ENCODE results near the gene IQGAP2.
"Not testable (repeated sequence)": the region's sequence is repeated elsewhere in the genome, so short reads cannot be mapped to it uniquely, and the experiment has no call there.

IQGAP2 gene

DNA sequence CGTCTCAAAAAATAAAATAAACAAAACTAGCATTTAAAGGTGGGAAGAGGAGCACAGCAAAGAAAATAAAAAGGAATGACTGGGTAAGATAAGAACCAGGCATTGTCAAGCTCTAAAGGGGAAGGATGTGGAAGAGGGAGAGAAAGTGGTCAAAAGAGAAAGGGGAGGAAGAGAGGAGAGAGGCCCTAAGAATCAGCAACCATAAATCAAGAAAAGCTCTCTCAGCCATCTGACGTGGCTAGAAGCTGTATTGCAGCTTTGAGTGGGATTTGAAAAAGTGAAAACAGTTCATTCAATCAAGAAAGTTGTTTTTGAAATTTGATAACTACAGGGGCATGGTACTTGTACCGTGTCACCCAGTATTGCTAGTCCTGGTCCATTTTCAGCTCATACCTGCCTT lies 267.4 kb downstream of the IQGAP2 start:
- Histone ChIP-seq H3K27me3 (replicated peaks; ENCODE audit: control insufficient read depth, insufficient read depth, low read length, poor library complexity, severe bottlenecking) (no peaks in the 10 kb centered on the region), H3K27ac (ENCODE audit: insufficient read depth, low read length, poor library complexity, severe bottlenecking) (no peak overlapping the region), H3K4me1 (ENCODE audit: control insufficient read depth, insufficient read depth, low read length, poor library complexity, severe bottlenecking) (no peaks in the 10 kb centered on the region), H3K9me3 (ENCODE audit: control insufficient read depth, low read length) (no peaks in the 10 kb centered on the region), H3K4me3 (ENCODE audit: insufficient read depth, low read depth, low read length, poor library complexity, severe bottlenecking) (no peak overlapping the region), H3K36me3 (ENCODE audit: control insufficient read depth, insufficient read depth, low read length) (peaks cover 69% of the 10 kb centered on the region)
- DNase-seq, result no peak

DNA sequence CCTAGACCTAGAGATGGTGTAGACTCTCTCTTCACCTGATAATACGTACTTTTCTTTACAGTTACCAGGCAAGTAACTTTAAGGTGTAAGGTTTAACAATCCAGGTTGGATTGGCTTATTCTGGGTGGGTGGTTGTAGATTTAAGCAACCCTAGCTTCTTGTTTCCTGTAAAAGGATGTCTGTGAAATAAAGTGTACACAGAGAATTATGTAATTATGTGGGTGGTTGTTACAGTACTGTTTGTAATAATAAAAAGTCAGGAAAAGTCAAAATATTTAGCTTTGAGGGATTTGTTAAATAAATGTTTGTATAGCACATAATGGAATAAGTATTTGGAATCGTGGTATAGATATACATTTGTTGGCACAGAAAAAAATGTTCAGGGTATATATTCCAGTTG lies 269.2 kb downstream of the IQGAP2 start:
- no peaks in the 10 kb centered on the region for H3K4me1 ChIP-seq (ENCODE audit: control insufficient read depth, insufficient read depth, low read length, poor library complexity, severe bottlenecking)
- no peak overlapping the region for H3K4me3 ChIP-seq (ENCODE audit: insufficient read depth, low read depth, low read length, poor library complexity, severe bottlenecking)
- H3K36me3 ChIP-seq (ENCODE audit: control insufficient read depth, insufficient read depth, low read length), result peaks cover 71% of the 10 kb centered on the region
- no peak overlapping the region for H3K27ac ChIP-seq (ENCODE audit: insufficient read depth, low read length, poor library complexity, severe bottlenecking)
- no peaks in the 10 kb centered on the region for H3K9me3 ChIP-seq (ENCODE audit: control insufficient read depth, low read length)
- no peaks in the 10 kb centered on the region for H3K27me3 ChIP-seq (replicated peaks; ENCODE audit: control insufficient read depth, insufficient read depth, low read length, poor library complexity, severe bottlenecking)
- no peak for DNase-seq

GRCh38 chr5:76673125-76673524 lies 270.0 kb downstream of the IQGAP2 start:
- Histone ChIP-seq H3K27ac (ENCODE audit: insufficient read depth, low read length, poor library complexity, severe bottlenecking) (no peak overlapping the region), H3K9me3 (ENCODE audit: control insufficient read depth, low read length) (no peaks in the 10 kb centered on the region), H3K36me3 (ENCODE audit: control insufficient read depth, insufficient read depth, low read length) (peaks cover 67% of the 10 kb centered on the region), H3K4me1 (ENCODE audit: control insufficient read depth, insufficient read depth, low read length, poor library complexity, severe bottlenecking) (no peaks in the 10 kb centered on the region), H3K27me3 (replicated peaks; ENCODE audit: control insufficient read depth, insufficient read depth, low read length, poor library complexity, severe bottlenecking) (no peaks in the 10 kb centered on the region), H3K4me3 (ENCODE audit: insufficient read depth, low read depth, low read length, poor library complexity, severe bottlenecking) (no peak overlapping the region)
- DNase-seq, result no peak

DNA sequence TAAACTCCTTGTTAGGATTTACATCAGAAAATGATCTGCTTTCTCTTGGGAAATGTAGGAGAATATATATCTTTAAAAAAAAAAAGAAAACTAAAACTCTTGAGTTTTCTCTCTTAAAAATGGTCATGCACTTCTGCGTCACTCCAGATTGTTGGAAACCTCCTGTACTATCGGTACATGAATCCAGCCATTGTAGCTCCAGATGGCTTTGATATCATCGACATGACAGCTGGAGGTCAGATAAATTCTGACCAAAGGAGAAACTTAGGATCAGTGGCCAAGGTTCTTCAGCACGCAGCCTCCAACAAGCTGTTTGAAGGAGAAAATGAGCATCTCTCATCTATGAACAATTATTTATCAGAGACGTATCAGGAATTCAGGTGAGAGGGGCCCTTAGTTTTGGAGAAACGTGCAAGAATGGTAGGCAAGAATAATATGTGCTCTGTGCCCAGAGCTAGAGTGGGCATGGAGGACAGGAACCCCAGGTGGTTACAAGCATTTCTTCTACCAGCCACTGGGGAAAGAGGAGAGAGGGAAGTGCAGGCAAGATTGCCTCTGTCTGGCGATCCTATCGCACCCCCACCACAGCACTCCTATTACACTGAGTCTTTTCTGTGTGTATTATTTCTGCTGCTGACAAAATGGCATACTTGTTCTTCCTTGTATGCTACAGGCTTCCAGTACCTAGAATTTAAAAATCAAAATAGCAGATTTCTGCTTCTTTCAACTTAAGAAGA lies 271.4 kb downstream of the IQGAP2 start:
- Histone ChIP-seq H3K27ac (ENCODE audit: insufficient read depth, low read length, poor library complexity, severe bottlenecking) (no peak overlapping the region), H3K4me3 (ENCODE audit: insufficient read depth, low read depth, low read length, poor library complexity, severe bottlenecking) (no peak overlapping the region), H3K9me3 (ENCODE audit: control insufficient read depth, low read length) (no peaks in the 10 kb centered on the region), H3K36me3 (ENCODE audit: control insufficient read depth, insufficient read depth, low read length) (peaks cover 55% of the 10 kb centered on the region), H3K27me3 (replicated peaks; ENCODE audit: control insufficient read depth, insufficient read depth, low read length, poor library complexity, severe bottlenecking) (no peaks in the 10 kb centered on the region), H3K4me1 (ENCODE audit: control insufficient read depth, insufficient read depth, low read length, poor library complexity, severe bottlenecking) (no peaks in the 10 kb centered on the region)
- DNase-seq, result no peak

- H3K27ac ChIP-seq (ENCODE audit: insufficient read depth, low read length, poor library complexity, severe bottlenecking), result no peak overlapping the region
- H3K36me3 ChIP-seq (ENCODE audit: control insufficient read depth, insufficient read depth, low read length), result peaks cover 53% of the 10 kb centered on the region
Measured at GRCh38 chr5:76675364-76675763, 272.3 kb downstream of the IQGAP2 start.

DNA sequence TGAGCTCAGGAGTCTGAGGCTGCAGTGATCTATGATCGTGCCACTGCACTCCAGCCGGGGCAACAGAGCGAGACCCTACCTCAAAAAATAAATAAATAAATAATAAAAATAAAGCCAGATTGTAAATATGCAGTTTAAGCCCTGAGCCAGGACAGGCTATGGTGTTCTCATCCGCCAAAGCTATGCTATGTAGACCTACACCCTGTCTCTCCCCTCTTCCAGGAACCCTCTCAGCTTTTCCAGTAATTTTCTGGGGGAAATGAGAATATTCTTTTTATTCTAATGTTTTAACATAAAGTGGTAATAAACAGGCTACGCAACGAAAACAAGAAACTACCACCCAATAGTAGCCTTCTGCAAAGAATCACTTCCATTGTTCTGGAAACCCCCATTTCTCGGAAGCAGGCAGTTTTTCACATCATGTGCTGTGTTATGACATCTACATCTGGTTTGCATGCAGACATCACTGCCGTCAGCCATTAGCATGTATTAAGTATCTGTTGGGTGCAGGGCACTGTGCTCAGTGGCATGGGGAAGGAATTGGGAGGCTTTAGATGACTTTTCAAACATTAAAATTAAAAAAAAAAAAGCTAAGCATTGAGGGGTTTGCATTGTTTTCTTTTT lies 274.9 kb downstream of the IQGAP2 start:
- Histone ChIP-seq H3K36me3 (ENCODE audit: control insufficient read depth, insufficient read depth, low read length) (peaks cover 39% of the 10 kb centered on the region), H3K4me3 (ENCODE audit: insufficient read depth, low read depth, low read length, poor library complexity, severe bottlenecking) (no peak overlapping the region), H3K27ac (ENCODE audit: insufficient read depth, low read length, poor library complexity, severe bottlenecking) (no peak overlapping the region), H3K9me3 (ENCODE audit: control insufficient read depth, low read length) (no peaks in the 10 kb centered on the region), H3K4me1 (ENCODE audit: control insufficient read depth, insufficient read depth, low read length, poor library complexity, severe bottlenecking) (no peaks in the 10 kb centered on the region), H3K27me3 (replicated peaks; ENCODE audit: control insufficient read depth, insufficient read depth, low read length, poor library complexity, severe bottlenecking) (no peaks in the 10 kb centered on the region)
- no peak for DNase-seq

More at GRCh38 chr5:76675364-76675763, 272.3 kb downstream of the IQGAP2 start:
- no peak overlapping the region for H3K4me3 ChIP-seq (ENCODE audit: insufficient read depth, low read depth, low read length, poor library complexity, severe bottlenecking)
- H3K4me1 ChIP-seq (ENCODE audit: control insufficient read depth, insufficient read depth, low read length, poor library complexity, severe bottlenecking), result no peaks in the 10 kb centered on the region
- no peak for DNase-seq
- no peaks in the 10 kb centered on the region for H3K27me3 ChIP-seq (replicated peaks; ENCODE audit: control insufficient read depth, insufficient read depth, low read length, poor library complexity, severe bottlenecking)
- no peaks in the 10 kb centered on the region for H3K9me3 ChIP-seq (ENCODE audit: control insufficient read depth, low read length)

DNA sequence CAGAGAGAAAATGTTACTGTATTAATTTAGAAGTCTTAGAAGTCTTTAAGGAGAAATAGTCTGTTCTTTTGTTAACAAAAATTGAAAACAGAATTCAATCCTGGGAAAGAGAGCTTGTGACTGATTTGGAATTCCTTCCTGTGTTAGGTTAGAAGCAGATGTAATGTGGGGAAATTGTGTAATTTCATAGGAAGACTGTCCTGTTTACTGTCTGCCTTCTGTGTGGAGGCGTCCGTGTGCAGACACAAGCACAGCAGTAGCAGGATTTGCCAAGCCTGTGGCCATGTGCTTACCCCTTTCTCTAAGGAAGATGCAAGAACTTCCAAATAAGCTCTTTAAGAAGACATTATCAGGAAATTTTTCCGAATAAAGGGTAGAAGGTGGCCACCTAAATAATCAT lies 276.1 kb downstream of the IQGAP2 start:
- H3K36me3 ChIP-seq (ENCODE audit: control insufficient read depth, insufficient read depth, low read length), result peaks cover 39% of the 10 kb centered on the region
- no peak for DNase-seq

GRCh38 chr5:76680826-76681225 lies 277.7 kb downstream of the IQGAP2 start:
- peaks cover 38% of the 10 kb centered on the region for H3K36me3 ChIP-seq (ENCODE audit: control insufficient read depth, insufficient read depth, low read length)

More for the DNA sequence above, 276.1 kb downstream of the IQGAP2 start:
- no peaks in the 10 kb centered on the region for H3K9me3 ChIP-seq (ENCODE audit: control insufficient read depth, low read length)
- H3K27ac ChIP-seq (ENCODE audit: insufficient read depth, low read length, poor library complexity, severe bottlenecking), result no peak overlapping the region
- no peaks in the 10 kb centered on the region for H3K27me3 ChIP-seq (replicated peaks; ENCODE audit: control insufficient read depth, insufficient read depth, low read length, poor library complexity, severe bottlenecking)
- no peaks in the 10 kb centered on the region for H3K4me1 ChIP-seq (ENCODE audit: control insufficient read depth, insufficient read depth, low read length, poor library complexity, severe bottlenecking)
- H3K4me3 ChIP-seq (ENCODE audit: insufficient read depth, low read depth, low read length, poor library complexity, severe bottlenecking), result no peak overlapping the region

GRCh38 chr5:76681287-76681686 lies 278.2 kb downstream of the IQGAP2 start:
- H3K36me3 ChIP-seq (ENCODE audit: control insufficient read depth, insufficient read depth, low read length), result peaks cover 36% of the 10 kb centered on the region
- H3K4me3 ChIP-seq (ENCODE audit: insufficient read depth, low read depth, low read length, poor library complexity, severe bottlenecking), result no peak overlapping the region
- DNase-seq, result no peak
- H3K27me3 ChIP-seq (replicated peaks; ENCODE audit: control insufficient read depth, insufficient read depth, low read length, poor library complexity, severe bottlenecking), result no peaks in the 10 kb centered on the region
- H3K4me1 ChIP-seq (ENCODE audit: control insufficient read depth, insufficient read depth, low read length, poor library complexity, severe bottlenecking), result no peaks in the 10 kb centered on the region
- no peak overlapping the region for H3K27ac ChIP-seq (ENCODE audit: insufficient read depth, low read length, poor library complexity, severe bottlenecking)
- H3K9me3 ChIP-seq (ENCODE audit: control insufficient read depth, low read length), result no peaks in the 10 kb centered on the region

More at GRCh38 chr5:76680826-76681225, 277.7 kb downstream of the IQGAP2 start:
- H3K4me3 ChIP-seq (ENCODE audit: insufficient read depth, low read depth, low read length, poor library complexity, severe bottlenecking); H3K27ac ChIP-seq (ENCODE audit: insufficient read depth, low read length, poor library complexity, severe bottlenecking); H3K4me1 ChIP-seq (ENCODE audit: control insufficient read depth, insufficient read depth, low read length, poor library complexity, severe bottlenecking); H3K9me3 ChIP-seq (ENCODE audit: control insufficient read depth, low read length); DNase-seq; H3K27me3 ChIP-seq (replicated peaks; ENCODE audit: control insufficient read depth, insufficient read depth, low read length, poor library complexity, severe bottlenecking): not testable (repeated sequence)

DNA sequence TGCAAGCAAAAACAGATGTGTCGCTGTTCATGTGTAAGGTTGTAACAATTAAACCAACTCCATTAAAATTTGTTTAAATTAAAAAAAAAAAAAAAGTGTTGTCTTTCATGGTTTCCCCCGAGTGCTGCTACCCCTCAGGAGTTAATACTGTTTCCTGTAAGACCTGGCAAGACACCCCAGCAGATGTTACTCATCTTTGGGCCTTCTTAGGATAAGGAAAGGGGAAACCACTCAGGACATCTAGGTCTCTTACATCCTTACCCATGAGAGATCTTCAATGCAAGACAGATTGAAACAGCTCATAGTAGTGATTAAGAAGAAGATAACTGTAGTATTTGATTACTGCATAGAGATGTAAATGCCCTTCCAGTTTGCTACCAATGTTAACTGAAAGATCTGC lies 279.3 kb downstream of the IQGAP2 start:
- no peak overlapping the region for H3K27ac ChIP-seq (ENCODE audit: insufficient read depth, low read length, poor library complexity, severe bottlenecking)
- H3K4me3 ChIP-seq (ENCODE audit: insufficient read depth, low read depth, low read length, poor library complexity, severe bottlenecking), result no peak overlapping the region
- peaks cover 30% of the 10 kb centered on the region for H3K36me3 ChIP-seq (ENCODE audit: control insufficient read depth, insufficient read depth, low read length)
- no peak for DNase-seq
- H3K9me3 ChIP-seq (ENCODE audit: control insufficient read depth, low read length), result no peaks in the 10 kb centered on the region
- H3K27me3 ChIP-seq (replicated peaks; ENCODE audit: control insufficient read depth, insufficient read depth, low read length, poor library complexity, severe bottlenecking), result no peaks in the 10 kb centered on the region
- no peaks in the 10 kb centered on the region for H3K4me1 ChIP-seq (ENCODE audit: control insufficient read depth, insufficient read depth, low read length, poor library complexity, severe bottlenecking)

Measured in effector memory CD4-positive, alpha-beta T cell (primary cell).